Left renal pelvis (tissue), 4 donors: Measurements from ENCODE around the gene SLC35C1. TPM values are rescaled to one million over a fixed set of nuclear protein-coding genes. Genes with fewer than 3 reads are reported as not detected.
"Not testable (repeated sequence)": the region's sequence is repeated elsewhere in the genome, so short reads cannot be mapped to it uniquely, and the experiment has no call there.

Experiments
- DNase-seq, 4 donors: peaks; one replicate each; pipeline ENCODE4 v3.0.0-alpha.2; 2013; ENCODE audit warnings: low read depth in 4 of 4, low spot score in 3 of 4
- polyA plus RNA-seq, 4 donors: library from polyadenylated mRNA; unstranded; fragments of 120-200 nt; gene quantifications; one replicate each; pipeline ENCODE4 v1.2.1, GENCODE V29; 2013; ENCODE audit not compliant: insufficient read length in 4 of 4

The SLC35C1 gene
- polyA plus RNA-seq, 4 donors, result 7.4 to 10.9 (median 9.4) TPM

- DNase-seq, result no peak
These were observed 25.3 kb upstream of the SLC35C1 start for GRCh38 chr11:45779602-45780001.

- no peak for DNase-seq
These were observed 18.7 kb upstream of the SLC35C1 start for GRCh38 chr11:45786272-45786671.

- no peak for DNase-seq
These were observed 16.1 kb upstream of the SLC35C1 start for GRCh38 chr11:45788887-45789286.

- DNase-seq, result no peak
These were observed 13.4 kb upstream of the SLC35C1 start for GRCh38 chr11:45791524-45791923.

- no peak for DNase-seq
These were observed 10.8 kb upstream of the SLC35C1 start for GRCh38 chr11:45794169-45794568.

GRCh38 chr11:45795379-45795778, 9.6 kb upstream of the SLC35C1 start:
- no peak for DNase-seq

- DNase-seq, result no peak
These were observed 8.5 kb upstream of the SLC35C1 start for GRCh38 chr11:45796461-45796861.

- no peak for DNase-seq
These were observed 6.0 kb upstream of the SLC35C1 start for GRCh38 chr11:45798793-45799441.

GRCh38 chr11:45799562-45799961, 5.4 kb upstream of the SLC35C1 start:
- no peak for DNase-seq

- DNase-seq, result no peak
These were observed 4.7 kb upstream of the SLC35C1 start for GRCh38 chr11:45800261-45800660.

GRCh38 chr11:45801723-45802315, 3.1 kb upstream of the SLC35C1 start:
- DNase-seq, result no peak

- DNase-seq, result no peak
These were observed 2.2 kb upstream of the SLC35C1 start for GRCh38 chr11:45802531-45803317.

- DNase-seq, result peak; percentile 38 to 46 (median 44)
These were observed 783 bp upstream of the SLC35C1 start for GRCh38 chr11:45803971-45804760.

GRCh38 chr11:45805305-45806071, 539 bp downstream of the SLC35C1 start:
- DNase-seq, result peak; percentile 18 to 29 (median 23)

GRCh38 chr11:45806072-45806933, 1.4 kb downstream of the SLC35C1 start:
- no peak for DNase-seq

- no peak for DNase-seq
These were observed 2.2 kb downstream of the SLC35C1 start for GRCh38 chr11:45806937-45807791.

- DNase-seq, result no peak
These were observed 2.9 kb downstream of the SLC35C1 start for GRCh38 chr11:45807792-45808238.

GRCh38 chr11:45808427-45808826, 3.5 kb downstream of the SLC35C1 start:
- not testable (repeated sequence) for DNase-seq
